Stimulated activated memory B cell treated with anti-CD40 and anti-IgM and Interleukin-4, amounts not matched to agents 10 μg/mL and 1 μg/mL and 100 μg/mL, for 72 hours (primary cell): ENCODE measurements around the gene CLIC6.

ENCODE experiments used
- ATAC-seq: fragments of 150-1000 bp; cut with Tn5 transposase; 2 replicates; pipeline ENCODE4 v1.10.0; 2021
- H3K27ac Mint-ChIP-seq: one replicate; pipeline ENCODE4 v1.8.0; 2022; ENCODE audit warnings: mild to moderate bottlenecking, mixed read lengths
- H3K27me3 Mint-ChIP-seq: one replicate; pipeline ENCODE4 v1.8.0; 2022; ENCODE audit warnings: mixed read lengths
- H3K36me3 Mint-ChIP-seq: one replicate; pipeline ENCODE4 v1.8.0; 2022; ENCODE audit warnings: mixed read lengths
- H3K4me1 Mint-ChIP-seq: one replicate; pipeline ENCODE4 v1.8.0; 2022; ENCODE audit warnings: mixed read lengths
- H3K4me3 Mint-ChIP-seq: one replicate; pipeline ENCODE4 v1.8.0; 2022; ENCODE audit warnings: mild to moderate bottlenecking, moderate library complexity, mixed read lengths
- H3K9me3 Mint-ChIP-seq: one replicate; pipeline ENCODE4 v1.8.0; 2022; ENCODE audit warnings: mixed read lengths

CLIC6 gene

DNA sequence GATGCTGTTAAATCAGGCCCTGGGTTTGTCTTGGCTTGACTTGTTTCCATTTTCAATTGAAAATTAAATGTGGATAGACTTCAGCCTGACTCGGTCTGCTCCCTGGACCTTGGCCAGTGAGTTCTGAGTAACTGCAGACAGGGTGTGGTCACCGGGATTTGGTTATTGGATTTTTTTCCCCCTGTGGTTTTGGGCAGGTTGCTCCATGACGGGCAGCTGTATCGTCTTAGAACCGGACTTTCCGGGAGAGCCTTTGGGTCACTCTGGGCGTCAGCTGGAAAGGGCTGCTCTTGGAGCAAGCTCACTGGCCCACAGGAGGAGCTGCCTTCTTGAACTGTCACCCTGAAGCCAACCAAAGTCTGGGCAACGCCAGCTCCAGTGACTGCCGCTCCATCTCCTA, 75.0 kb downstream of the CLIC6 start:
- ATAC-seq = no peak
- H3K4me1 Mint-ChIP-seq = peaks cover 6% of the 10 kb centered on the region
- H3K4me3 Mint-ChIP-seq = no peak overlapping the region
- no peaks in the 10 kb centered on the region for H3K36me3 Mint-ChIP-seq
- H3K27ac Mint-ChIP-seq = no peak overlapping the region
- peaks cover 34% of the 10 kb centered on the region for H3K27me3 Mint-ChIP-seq
- H3K9me3 Mint-ChIP-seq = no peaks in the 10 kb centered on the region

DNA sequence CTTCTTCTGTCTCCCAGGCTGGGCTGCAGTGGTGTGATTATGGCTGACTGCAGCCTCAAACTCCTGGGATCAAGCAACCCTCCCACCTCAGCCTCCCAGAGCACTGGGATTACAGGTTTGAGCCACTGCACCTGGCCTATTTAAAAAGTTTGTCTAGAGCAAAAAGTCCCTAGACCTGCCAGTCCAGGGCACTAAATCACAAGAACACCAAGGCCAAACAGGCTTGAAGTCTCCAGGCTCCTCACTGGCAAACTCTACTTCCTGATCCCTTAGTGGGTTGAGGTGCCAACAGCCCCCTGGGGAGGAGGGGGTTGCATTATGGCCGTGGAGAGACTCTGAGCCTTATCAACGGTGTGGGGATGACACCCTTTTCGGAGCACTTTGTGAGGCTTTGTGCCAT, 76.0 kb downstream of the CLIC6 start:
- Mint-ChIP-seq H3K4me3 (no peak overlapping the region), H3K36me3 (no peaks in the 10 kb centered on the region), H3K9me3 (no peaks in the 10 kb centered on the region), H3K4me1 (peaks cover 6% of the 10 kb centered on the region), H3K27ac (no peak overlapping the region), H3K27me3 (peaks cover 29% of the 10 kb centered on the region)
- ATAC-seq = no peak

GRCh38 chr21:34745557-34746255, 76.9 kb downstream of the CLIC6 start:
- H3K9me3 Mint-ChIP-seq = no peaks in the 10 kb centered on the region

GRCh38 chr21:34748862-34749261, 80.1 kb downstream of the CLIC6 start:
- Mint-ChIP-seq H3K36me3 (no peaks in the 10 kb centered on the region), H3K27ac (no peak overlapping the region), H3K4me1 (peaks cover 6% of the 10 kb centered on the region), H3K27me3 (peaks cover 35% of the 10 kb centered on the region), H3K4me3 (no peak overlapping the region), H3K9me3 (peaks cover 3% of the 10 kb centered on the region)
- no peak for ATAC-seq

More at GRCh38 chr21:34745557-34746255, 76.9 kb downstream of the CLIC6 start:
- Mint-ChIP-seq H3K4me1 (peaks cover 6% of the 10 kb centered on the region), H3K27ac (peak overlapping the region; percentile 76), H3K36me3 (no peaks in the 10 kb centered on the region), H3K27me3 (peaks cover 33% of the 10 kb centered on the region), H3K4me3 (peak overlapping the region; percentile 69)
- peak; percentile 83 for ATAC-seq

- Mint-ChIP-seq H3K27me3 (peaks cover 45% of the 10 kb centered on the region), H3K36me3 (no peaks in the 10 kb centered on the region), H3K27ac (no peak overlapping the region), H3K4me1 (no peaks in the 10 kb centered on the region), H3K4me3 (no peak overlapping the region), H3K9me3 (peaks cover 3% of the 10 kb centered on the region)
- no peak for ATAC-seq
Measured at GRCh38 chr21:34754690-34755647, 86.2 kb downstream of the CLIC6 start.

- no peaks in the 10 kb centered on the region for H3K36me3 Mint-ChIP-seq
- no peaks in the 10 kb centered on the region for H3K4me1 Mint-ChIP-seq
- no peak for ATAC-seq
Measured at GRCh38 chr21:34761758-34762330, 93.0 kb downstream of the CLIC6 start.

GRCh38 chr21:34762786-34763185, 94.0 kb downstream of the CLIC6 start:
- no peak for ATAC-seq
- Mint-ChIP-seq H3K4me3 (no peak overlapping the region), H3K4me1 (no peaks in the 10 kb centered on the region), H3K36me3 (no peaks in the 10 kb centered on the region), H3K9me3 (no peaks in the 10 kb centered on the region), H3K27ac (no peak overlapping the region), H3K27me3 (no peaks in the 10 kb centered on the region)

More at GRCh38 chr21:34761758-34762330, 93.0 kb downstream of the CLIC6 start:
- H3K9me3 Mint-ChIP-seq = no peaks in the 10 kb centered on the region
- no peaks in the 10 kb centered on the region for H3K27me3 Mint-ChIP-seq
- no peak overlapping the region for H3K4me3 Mint-ChIP-seq
- no peak overlapping the region for H3K27ac Mint-ChIP-seq

GRCh38 chr21:34764715-34765284, 96.0 kb downstream of the CLIC6 start:
- Mint-ChIP-seq H3K9me3 (no peaks in the 10 kb centered on the region), H3K4me1 (no peaks in the 10 kb centered on the region), H3K27ac (no peak overlapping the region), H3K36me3 (no peaks in the 10 kb centered on the region), H3K4me3 (no peak overlapping the region), H3K27me3 (no peaks in the 10 kb centered on the region)
- ATAC-seq = no peak

DNA sequence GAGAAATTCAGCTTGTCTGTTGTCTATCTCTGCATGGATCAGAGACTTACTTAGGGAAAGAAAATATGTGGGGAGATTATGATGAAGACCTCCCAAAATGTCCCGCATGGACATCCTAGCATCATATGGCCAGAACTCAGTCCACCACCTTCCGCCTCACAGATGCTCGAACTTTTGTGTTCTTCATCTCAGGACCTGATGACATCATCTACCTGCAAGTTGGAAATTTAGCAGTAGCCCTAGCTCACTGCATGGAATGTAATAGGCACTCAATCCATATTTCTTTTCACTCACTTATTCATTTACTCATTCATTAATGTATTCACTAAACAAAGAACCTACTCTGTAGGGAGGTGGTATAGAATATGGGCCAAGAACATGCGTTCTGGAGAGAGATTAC, 96.8 kb downstream of the CLIC6 start:
- Mint-ChIP-seq H3K36me3 (no peaks in the 10 kb centered on the region), H3K4me1 (no peaks in the 10 kb centered on the region), H3K4me3 (no peak overlapping the region), H3K27me3 (no peaks in the 10 kb centered on the region), H3K27ac (no peak overlapping the region), H3K9me3 (no peaks in the 10 kb centered on the region)
- no peak for ATAC-seq

- Mint-ChIP-seq H3K27ac (no peak overlapping the region), H3K36me3 (no peaks in the 10 kb centered on the region), H3K4me3 (no peak overlapping the region), H3K9me3 (no peaks in the 10 kb centered on the region), H3K4me1 (no peaks in the 10 kb centered on the region), H3K27me3 (no peaks in the 10 kb centered on the region)
- ATAC-seq = no peak
Measured at GRCh38 chr21:34766862-34767261, 98.1 kb downstream of the CLIC6 start.
